Measurements from ENCODE around the gene TRDN. TPM values are rescaled to one million over a fixed set of nuclear protein-coding genes. Genes with fewer than 3 reads are reported as not detected.

The TRDN gene
- total RNA-seq, 1 experiment from 2014 or later, result 39.8 TPM

GRCh38 chr6:123592426-123592825, 44.3 kb downstream of the TRDN start (continued):
- TF ChIP-seq ELF4 (CRISPR knock-in tag; IDR thresholded peaks at IDR 0.05; ENCODE audit: low read depth), result no peak
- no peak for TF ChIP-seq CREM (CRISPR knock-in tag; IDR thresholded peaks at IDR 0.05)

DNA sequence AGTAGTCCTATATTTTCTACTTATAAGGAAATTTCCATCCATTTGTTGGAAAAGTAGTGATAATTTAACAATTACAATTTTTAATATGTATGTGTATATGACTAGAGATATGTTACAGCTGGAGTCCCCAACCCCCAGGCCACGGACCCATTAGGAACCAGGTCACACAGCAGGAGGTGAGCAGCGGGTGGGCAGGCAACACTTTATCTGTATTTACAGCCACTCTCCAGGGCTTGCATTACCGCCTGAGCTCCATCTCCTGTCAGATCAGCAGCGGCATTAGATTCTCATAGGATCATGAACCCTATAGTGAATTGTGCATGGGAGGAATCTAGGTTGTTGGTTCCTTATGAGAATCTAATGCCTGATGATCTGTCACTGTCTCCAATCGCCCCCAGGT, 46.8 kb downstream of the TRDN start:
- H3K9me3 Mint-ChIP-seq, result peaks cover 4% of the 10 kb centered on the region
- H3K4me3 Mint-ChIP-seq, result no peak overlapping the region
- CTCF ChIA-PET, result interaction anchor here (1.3 kb wide), 2 partner anchors 10 to 125 kb away, joined by 3 to 4 read pairs; no protein-coding TSS in a partner anchor
- TF ChIP-seq ZNF138 (CRISPR knock-in tag; conservative IDR thresholded peaks at IDR 0.05) (no peak), NFYB (CRISPR knock-in tag; conservative IDR thresholded peaks at IDR 0.05; ENCODE audit: low read depth) (no peak), ZNF423 (CRISPR knock-in tag; IDR thresholded peaks at IDR 0.05) (0 out of 2 replicates have a peak, but pooled peaks have one; percentile 25), MYBL2 (CRISPR knock-in tag; IDR thresholded peaks at IDR 0.05) (no peak), TEAD1 (CRISPR knock-in tag; IDR thresholded peaks at IDR 0.05) (peak; percentile 44; the same call in 1 of the 2 replicates), HMGA2 (CRISPR knock-in tag; IDR thresholded peaks at IDR 0.05) (no peak)
- no peak for ATAC-seq
- H3K4me1 Mint-ChIP-seq, result peaks cover 57% of the 10 kb centered on the region
- peak overlapping the region; percentile 63; the same call in 1 of the 2 replicates for H3K27ac Mint-ChIP-seq
- no peak for DNase-seq (ENCODE audit: low spot score)
- peaks cover 3% of the 10 kb centered on the region; the same call in 1 of the 2 replicates for H3K27me3 Mint-ChIP-seq (ENCODE audit: low read depth)
- H3K36me3 Mint-ChIP-seq, result peaks cover 26% of the 10 kb centered on the region
- POLR2A ChIA-PET, result no interaction called here

GRCh38 chr6:123589317-123589716, 47.4 kb downstream of the TRDN start:
- Mint-ChIP-seq H3K4me3 (no peak overlapping the region), H3K9me3 (peaks cover 4% of the 10 kb centered on the region), H3K36me3 (peaks cover 32% of the 10 kb centered on the region), H3K27me3 (ENCODE audit: low read depth) (peaks cover 3% of the 10 kb centered on the region; the same call in 1 of the 2 replicates), H3K4me1 (peaks cover 64% of the 10 kb centered on the region), H3K27ac (peak overlapping the region; percentile 81)
- ATAC-seq, result peak; percentile 21; the same call in 1 of the 2 replicates
- ChIA-PET CTCF (interaction anchor here (1.3 kb wide), 2 partner anchors 10 to 126 kb away, joined by 3 to 4 read pairs; no protein-coding TSS in a partner anchor), POLR2A (no interaction called here)
- DNase-seq (ENCODE audit: low spot score), result no peak
- no peak for TF ChIP-seq NFYB (CRISPR knock-in tag; conservative IDR thresholded peaks at IDR 0.05; ENCODE audit: low read depth)
- no peak for TF ChIP-seq NR2C2 (CRISPR knock-in tag; IDR thresholded peaks at IDR 0.05)

DNA sequence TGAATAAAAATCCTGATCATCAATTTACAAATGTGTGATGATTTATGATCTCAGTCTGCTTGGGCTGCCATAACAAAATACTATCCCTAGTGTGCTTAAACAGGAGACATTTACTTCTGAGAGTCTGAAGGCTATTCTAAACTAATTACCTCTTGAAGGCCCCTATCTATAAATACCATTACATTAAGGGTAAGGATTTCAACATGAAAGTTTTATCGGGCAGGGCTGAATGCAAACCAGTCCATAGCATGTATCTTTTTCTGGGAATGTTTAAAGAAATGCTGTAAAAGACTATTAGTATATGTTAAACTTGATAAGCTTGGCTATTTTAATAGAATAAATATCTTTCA, 48.2 kb downstream of the TRDN start:
- CTCF ChIA-PET, result no interaction called here
- Mint-ChIP-seq H3K36me3 (peaks cover 40% of the 10 kb centered on the region), H3K4me3 (peak overlapping the region; percentile 79; the same call in 1 of the 2 replicates), H3K9me3 (peaks cover 4% of the 10 kb centered on the region), H3K27ac (peak overlapping the region; percentile 94), H3K27me3 (ENCODE audit: low read depth) (peaks cover 3% of the 10 kb centered on the region; the same call in 1 of the 2 replicates), H3K4me1 (peaks cover 72% of the 10 kb centered on the region)
- no peak for ATAC-seq
- no peak for TF ChIP-seq ESRRA (CRISPR knock-in tag; IDR thresholded peaks at IDR 0.05; ENCODE audit: borderline replicate concordance)
- TF ChIP-seq TP53 (CRISPR knock-in tag; IDR thresholded peaks at IDR 0.05), result no peak
- TF ChIP-seq, protein P1, sequence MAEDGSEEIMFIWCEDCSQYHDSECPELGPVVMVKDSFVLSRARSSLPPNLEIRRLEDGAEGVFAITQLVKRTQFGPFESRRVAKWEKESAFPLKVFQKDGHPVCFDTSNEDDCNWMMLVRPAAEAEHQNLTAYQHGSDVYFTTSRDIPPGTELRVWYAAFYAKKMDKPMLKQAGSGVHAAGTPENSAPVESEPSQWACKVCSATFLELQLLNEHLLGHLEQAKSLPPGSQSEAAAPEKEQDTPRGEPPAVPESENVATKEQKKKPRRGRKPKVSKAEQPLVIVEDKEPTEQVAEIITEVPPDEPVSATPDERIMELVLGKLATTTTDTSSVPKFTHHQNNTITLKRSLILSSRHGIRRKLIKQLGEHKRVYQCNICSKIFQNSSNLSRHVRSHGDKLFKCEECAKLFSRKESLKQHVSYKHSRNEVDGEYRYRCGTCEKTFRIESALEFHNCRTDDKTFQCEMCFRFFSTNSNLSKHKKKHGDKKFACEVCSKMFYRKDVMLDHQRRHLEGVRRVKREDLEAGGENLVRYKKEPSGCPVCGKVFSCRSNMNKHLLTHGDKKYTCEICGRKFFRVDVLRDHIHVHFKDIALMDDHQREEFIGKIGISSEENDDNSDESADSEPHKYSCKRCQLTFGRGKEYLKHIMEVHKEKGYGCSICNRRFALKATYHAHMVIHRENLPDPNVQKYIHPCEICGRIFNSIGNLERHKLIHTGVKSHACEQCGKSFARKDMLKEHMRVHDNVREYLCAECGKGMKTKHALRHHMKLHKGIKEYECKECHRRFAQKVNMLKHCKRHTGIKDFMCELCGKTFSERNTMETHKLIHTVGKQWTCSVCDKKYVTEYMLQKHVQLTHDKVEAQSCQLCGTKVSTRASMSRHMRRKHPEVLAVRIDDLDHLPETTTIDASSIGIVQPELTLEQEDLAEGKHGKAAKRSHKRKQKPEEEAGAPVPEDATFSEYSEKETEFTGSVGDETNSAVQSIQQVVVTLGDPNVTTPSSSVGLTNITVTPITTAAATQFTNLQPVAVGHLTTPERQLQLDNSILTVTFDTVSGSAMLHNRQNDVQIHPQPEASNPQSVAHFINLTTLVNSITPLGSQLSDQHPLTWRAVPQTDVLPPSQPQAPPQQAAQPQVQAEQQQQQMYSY (CRISPR knock-in tag; IDR thresholded peaks at IDR 0.05), result no peak
- TF ChIP-seq NR3C1 (CRISPR knock-in tag; conservative IDR thresholded peaks at IDR 0.05; ENCODE audit: low read depth), result no peak
- TF ChIP-seq IRF2 (CRISPR knock-in tag; IDR thresholded peaks at IDR 0.05; ENCODE audit: borderline replicate concordance, low read depth), result no peak
- no peak for TF ChIP-seq GTF2I (CRISPR knock-in tag; conservative IDR thresholded peaks at IDR 0.05)
- TF ChIP-seq RELA (CRISPR knock-in tag; IDR thresholded peaks at IDR 0.05; ENCODE audit: borderline replicate concordance), result no peak
- TF ChIP-seq ZNF317 (CRISPR knock-in tag; IDR thresholded peaks at IDR 0.05; ENCODE audit: borderline replicate concordance, low read depth), result no peak
- TF ChIP-seq USF1 (CRISPR knock-in tag; IDR thresholded peaks at IDR 0.05), result no peak
- TF ChIP-seq MAX (CRISPR knock-in tag; IDR thresholded peaks at IDR 0.05), result no peak
- TF ChIP-seq, protein P2, sequence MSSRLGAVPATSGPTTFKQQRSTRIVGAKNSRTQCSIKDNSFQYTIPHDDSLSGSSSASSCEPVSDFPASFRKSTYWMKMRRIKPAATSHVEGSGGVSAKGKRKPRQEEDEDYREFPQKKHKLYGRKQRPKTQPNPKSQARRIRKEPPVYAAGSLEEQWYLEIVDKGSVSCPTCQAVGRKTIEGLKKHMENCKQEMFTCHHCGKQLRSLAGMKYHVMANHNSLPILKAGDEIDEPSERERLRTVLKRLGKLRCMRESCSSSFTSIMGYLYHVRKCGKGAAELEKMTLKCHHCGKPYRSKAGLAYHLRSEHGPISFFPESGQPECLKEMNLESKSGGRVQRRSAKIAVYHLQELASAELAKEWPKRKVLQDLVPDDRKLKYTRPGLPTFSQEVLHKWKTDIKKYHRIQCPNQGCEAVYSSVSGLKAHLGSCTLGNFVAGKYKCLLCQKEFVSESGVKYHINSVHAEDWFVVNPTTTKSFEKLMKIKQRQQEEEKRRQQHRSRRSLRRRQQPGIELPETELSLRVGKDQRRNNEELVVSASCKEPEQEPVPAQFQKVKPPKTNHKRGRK (CRISPR knock-in tag; IDR thresholded peaks at IDR 0.05; ENCODE audit: borderline replicate concordance), result no peak
- TF ChIP-seq CBFB (CRISPR knock-in tag; IDR thresholded peaks at IDR 0.05; ENCODE audit: low read depth), result no peak
- TF ChIP-seq CREM (CRISPR knock-in tag; IDR thresholded peaks at IDR 0.05), result no peak
- no peak for TF ChIP-seq ZNF416 (CRISPR knock-in tag; IDR thresholded peaks at IDR 0.05)
- no peak for TF ChIP-seq TEAD1 (CRISPR knock-in tag; IDR thresholded peaks at IDR 0.05)
- POLR2A ChIA-PET, result no interaction called here
- no peak for DNase-seq (ENCODE audit: low spot score)
